ENCODE measurements around the gene PHACTR2.
A peak's percentile ranks its signal among the peaks of the same experiment; 100 is the strongest.

Gene PHACTR2

GRCh38 chr6:143689852-143690251 is 12.1 kb downstream of the PHACTR2 start:
- H3K4me3 Mint-ChIP-seq = no peak overlapping the region
- H3K9me3 Mint-ChIP-seq = no peaks in the 10 kb centered on the region
- no peak overlapping the region for H3K27ac Mint-ChIP-seq
- H3K4me1 Mint-ChIP-seq = peaks cover 26% of the 10 kb centered on the region
- peaks cover 2% of the 10 kb centered on the region for H3K36me3 Mint-ChIP-seq
- H3K27me3 Mint-ChIP-seq = no peaks in the 10 kb centered on the region

GRCh38 chr6:143691155-143691554 is 13.4 kb downstream of the PHACTR2 start:
- Mint-ChIP-seq H3K27ac (no peak overlapping the region), H3K9me3 (no peaks in the 10 kb centered on the region), H3K36me3 (peaks cover 2% of the 10 kb centered on the region), H3K4me1 (peaks cover 37% of the 10 kb centered on the region), H3K27me3 (no peaks in the 10 kb centered on the region), H3K4me3 (no peak overlapping the region)

- Mint-ChIP-seq H3K36me3 (peaks cover 2% of the 10 kb centered on the region), H3K27me3 (no peaks in the 10 kb centered on the region), H3K4me1 (peaks cover 44% of the 10 kb centered on the region), H3K27ac (no peak overlapping the region), H3K4me3 (no peak overlapping the region), H3K9me3 (no peaks in the 10 kb centered on the region)
Measured at GRCh38 chr6:143691900-143692636, 14.3 kb downstream of the PHACTR2 start.

- H3K4me3 Mint-ChIP-seq = no peak overlapping the region
- H3K4me1 Mint-ChIP-seq = peaks cover 46% of the 10 kb centered on the region
- peaks cover 2% of the 10 kb centered on the region for H3K36me3 Mint-ChIP-seq
- no peaks in the 10 kb centered on the region for H3K27me3 Mint-ChIP-seq
- H3K27ac Mint-ChIP-seq = no peak overlapping the region
- H3K9me3 Mint-ChIP-seq = no peaks in the 10 kb centered on the region
Measured at GRCh38 chr6:143692696-143693095, 14.9 kb downstream of the PHACTR2 start.

GRCh38 chr6:143694013-143694412 is 16.2 kb downstream of the PHACTR2 start:
- H3K4me1 Mint-ChIP-seq = peaks cover 41% of the 10 kb centered on the region
- H3K27ac Mint-ChIP-seq = no peak overlapping the region
- H3K4me3 Mint-ChIP-seq = no peak overlapping the region
- no peaks in the 10 kb centered on the region for H3K9me3 Mint-ChIP-seq
- no peaks in the 10 kb centered on the region for H3K27me3 Mint-ChIP-seq
- H3K36me3 Mint-ChIP-seq = no peaks in the 10 kb centered on the region

- H3K27me3 Mint-ChIP-seq = no peaks in the 10 kb centered on the region
- no peaks in the 10 kb centered on the region for H3K9me3 Mint-ChIP-seq
- H3K4me3 Mint-ChIP-seq = no peak overlapping the region
- peak overlapping the region; percentile 5 for H3K27ac Mint-ChIP-seq
- no peaks in the 10 kb centered on the region for H3K36me3 Mint-ChIP-seq
- H3K4me1 Mint-ChIP-seq = peaks cover 35% of the 10 kb centered on the region
Measured at GRCh38 chr6:143694560-143694959, 16.8 kb downstream of the PHACTR2 start.

- H3K27ac Mint-ChIP-seq = no peak overlapping the region
- no peaks in the 10 kb centered on the region for H3K36me3 Mint-ChIP-seq
- no peaks in the 10 kb centered on the region for H3K9me3 Mint-ChIP-seq
- no peaks in the 10 kb centered on the region for H3K27me3 Mint-ChIP-seq
- H3K4me3 Mint-ChIP-seq = no peak overlapping the region
- H3K4me1 Mint-ChIP-seq = peaks cover 29% of the 10 kb centered on the region
Measured at GRCh38 chr6:143695130-143695968, 17.6 kb downstream of the PHACTR2 start.

GRCh38 chr6:143695969-143696663 is 18.4 kb downstream of the PHACTR2 start:
- Mint-ChIP-seq H3K36me3 (no peaks in the 10 kb centered on the region), H3K27me3 (no peaks in the 10 kb centered on the region), H3K9me3 (no peaks in the 10 kb centered on the region), H3K27ac (no peak overlapping the region), H3K4me3 (no peak overlapping the region), H3K4me1 (peaks cover 29% of the 10 kb centered on the region)

GRCh38 chr6:143696664-143697000 is 18.9 kb downstream of the PHACTR2 start:
- Mint-ChIP-seq H3K4me3 (no peak overlapping the region), H3K4me1 (peaks cover 26% of the 10 kb centered on the region), H3K9me3 (no peaks in the 10 kb centered on the region), H3K27ac (no peak overlapping the region), H3K36me3 (no peaks in the 10 kb centered on the region), H3K27me3 (no peaks in the 10 kb centered on the region)

GRCh38 chr6:143697076-143697800 is 19.5 kb downstream of the PHACTR2 start:
- Mint-ChIP-seq H3K4me3 (no peak overlapping the region), H3K36me3 (no peaks in the 10 kb centered on the region), H3K4me1 (peaks cover 26% of the 10 kb centered on the region), H3K9me3 (no peaks in the 10 kb centered on the region), H3K27me3 (no peaks in the 10 kb centered on the region), H3K27ac (no peak overlapping the region)

- Mint-ChIP-seq H3K4me1 (peaks cover 26% of the 10 kb centered on the region), H3K27ac (no peak overlapping the region), H3K27me3 (no peaks in the 10 kb centered on the region), H3K36me3 (no peaks in the 10 kb centered on the region), H3K4me3 (no peak overlapping the region), H3K9me3 (no peaks in the 10 kb centered on the region)
Measured at GRCh38 chr6:143698329-143698728, 20.6 kb downstream of the PHACTR2 start.

- peaks cover 26% of the 10 kb centered on the region for H3K4me1 Mint-ChIP-seq
- H3K27me3 Mint-ChIP-seq = no peaks in the 10 kb centered on the region
- H3K36me3 Mint-ChIP-seq = no peaks in the 10 kb centered on the region
- no peak overlapping the region for H3K27ac Mint-ChIP-seq
- H3K4me3 Mint-ChIP-seq = no peak overlapping the region
- H3K9me3 Mint-ChIP-seq = no peaks in the 10 kb centered on the region
Measured at GRCh38 chr6:143698759-143699429, 21.1 kb downstream of the PHACTR2 start.

- H3K9me3 Mint-ChIP-seq = no peaks in the 10 kb centered on the region
- H3K27ac Mint-ChIP-seq = no peak overlapping the region
- H3K4me1 Mint-ChIP-seq = peaks cover 24% of the 10 kb centered on the region
- no peak overlapping the region for H3K4me3 Mint-ChIP-seq
- no peaks in the 10 kb centered on the region for H3K27me3 Mint-ChIP-seq
- H3K36me3 Mint-ChIP-seq = no peaks in the 10 kb centered on the region
Measured at GRCh38 chr6:143699430-143699825, 21.7 kb downstream of the PHACTR2 start.

GRCh38 chr6:143700684-143701348 is 23.1 kb downstream of the PHACTR2 start:
- H3K4me3 Mint-ChIP-seq = no peak overlapping the region
- no peaks in the 10 kb centered on the region for H3K9me3 Mint-ChIP-seq
- peaks cover 3% of the 10 kb centered on the region for H3K36me3 Mint-ChIP-seq
- H3K27ac Mint-ChIP-seq = no peak overlapping the region
- H3K4me1 Mint-ChIP-seq = peaks cover 12% of the 10 kb centered on the region
- H3K27me3 Mint-ChIP-seq = no peaks in the 10 kb centered on the region

Data from activated naive CD4-positive, alpha-beta T cell treated with anti-CD3 and anti-CD28 coated beads, Interleukin-2, amount 50 U/mL, for 24 hours (primary cell).